Transverse colon (tissue), 4 donors: Measurements from ENCODE around the gene NRP1.

Source experiments
- CTCF ChIP-seq, 5 experiments: fragments of 200-600 bp in 3 of 5; fragments of 450-650 bp in 2 of 5; sonication (generic) in 3 of 5; IDR thresholded peaks; 1 replicate in 2 of 5; 2 replicates in 3 of 5; pipeline ENCODE4 v1.5.1; 2016 to 2017; ENCODE audit warnings: antibody characterized with exemption in 5 of 5, inconsistent platforms in 3 of 5, mild to moderate bottlenecking in 2 of 5, moderate library complexity in 1 of 5
- EP300 ChIP-seq: sonication (generic); formaldehyde crosslinking; IDR thresholded peaks from one replicate; pipeline ENCODE4 v1.6.1; 2017; ENCODE audit warnings: antibody characterized with exemption, low read depth
- POLR2A ChIP-seq: fragments of 450-650 bp; IDR thresholded peaks from one replicate; pipeline ENCODE4 v1.6.1; 2016; ENCODE audit warnings: antibody characterized with exemption, mild to moderate bottlenecking, moderate library complexity
- POLR2AphosphoS5 ChIP-seq, 3 donors: sonication (generic); formaldehyde crosslinking; IDR thresholded peaks; one replicate each; pipeline ENCODE4 v1.6.1; 2016; ENCODE audit warnings: antibody characterized with exemption in 3 of 3

- no peak for TF ChIP-seq POLR2AphosphoS5 (IDR thresholded peaks at IDR 0.05)
- no peak for TF ChIP-seq CTCF (IDR thresholded peaks at IDR 0.05)
- TF ChIP-seq POLR2A: no peak
- TF ChIP-seq EP300: no peak
These were observed 47.7 kb upstream of the NRP1 start for GRCh38 chr10:33382216-33382600.
